GM12865 (cell line): ENCODE results near the gene DRC7.
"Not testable (repeated sequence)": the region's sequence is repeated elsewhere in the genome, so short reads cannot be mapped to it uniquely, and the experiment has no call there.

Experiments
- DNase-seq: peaks from one replicate; pipeline ENCODE4 v3.0.0; 2010; ENCODE audit warnings: low read depth
- H3K4me3 ChIP-seq: 2 replicates; pipeline ENCODE4 v1.5.1; 2011; ENCODE audit warnings: mild to moderate bottlenecking, low read depth, low read length, control low read depth
- CTCF ChIP-seq: IDR thresholded peaks from 2 replicates; pipeline ENCODE4 v1.5.1; 2011; ENCODE audit warnings: low read length, control low read depth, low read depth, inconsistent platforms; ENCODE audit not compliant: insufficient read depth; ENCODE audit errors: missing control alignments

The DRC7 gene

DNA sequence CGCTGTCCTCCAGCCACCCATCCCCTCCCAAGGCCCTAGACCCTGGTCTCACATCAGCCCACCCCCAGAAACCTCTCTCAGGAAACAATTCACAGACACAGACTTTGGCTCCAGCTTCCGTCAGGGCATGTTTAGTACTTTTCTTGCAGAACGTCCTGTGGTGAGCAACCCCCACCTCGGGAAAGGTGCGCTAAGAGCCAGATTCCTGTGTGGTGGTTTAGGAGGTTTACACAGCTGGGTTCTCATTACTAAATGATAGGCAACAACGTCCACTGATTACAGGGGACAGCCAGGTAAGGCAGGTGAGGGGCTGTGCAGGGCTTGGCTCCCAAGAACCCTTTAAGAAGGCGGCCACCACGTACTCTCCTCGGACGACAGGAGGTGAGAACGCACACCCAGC is 78.4 kb downstream of the DRC7 start:
- no peak for TF ChIP-seq CTCF
- DNase-seq = no peak
- no peak overlapping the region for H3K4me3 ChIP-seq

DNA sequence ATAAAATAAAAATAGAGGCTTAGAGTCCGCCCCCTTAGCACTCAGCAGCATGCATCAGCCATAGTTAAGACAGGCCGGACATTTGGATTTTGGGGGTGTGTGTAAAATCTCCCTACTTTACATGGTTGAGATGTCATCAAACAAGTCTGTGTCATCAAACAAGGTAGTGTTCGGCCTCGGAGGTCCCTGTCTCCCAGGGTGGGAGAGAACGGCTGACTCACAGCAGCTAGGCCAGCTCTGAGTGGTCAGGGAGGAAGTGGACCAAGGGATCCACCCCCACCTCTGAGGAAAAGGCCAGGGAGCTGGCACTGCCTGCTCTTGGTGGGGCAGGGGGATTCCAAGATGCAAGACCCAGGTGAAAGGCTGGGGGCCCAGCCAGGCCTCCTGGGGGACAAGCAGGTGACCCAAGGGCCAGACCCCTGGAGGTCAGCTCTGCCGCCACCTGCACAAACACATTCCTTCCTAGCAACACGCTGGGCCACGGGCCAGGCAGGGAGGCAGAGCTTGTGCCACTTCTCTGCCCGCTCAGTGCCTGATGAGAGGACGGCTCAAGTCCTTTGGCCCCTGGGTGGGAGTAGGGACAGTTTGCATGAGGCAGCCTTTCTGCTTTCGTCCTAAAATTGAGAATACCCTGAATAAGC is 79.2 kb downstream of the DRC7 start:
- DNase-seq = no peak
- no peak for TF ChIP-seq CTCF
- H3K4me3 ChIP-seq = no peak overlapping the region

GRCh38 chr16:57774705-57775285 is 80.2 kb downstream of the DRC7 start:
- no peak overlapping the region for H3K4me3 ChIP-seq
- no peak for DNase-seq
- TF ChIP-seq CTCF = no peak

DNA sequence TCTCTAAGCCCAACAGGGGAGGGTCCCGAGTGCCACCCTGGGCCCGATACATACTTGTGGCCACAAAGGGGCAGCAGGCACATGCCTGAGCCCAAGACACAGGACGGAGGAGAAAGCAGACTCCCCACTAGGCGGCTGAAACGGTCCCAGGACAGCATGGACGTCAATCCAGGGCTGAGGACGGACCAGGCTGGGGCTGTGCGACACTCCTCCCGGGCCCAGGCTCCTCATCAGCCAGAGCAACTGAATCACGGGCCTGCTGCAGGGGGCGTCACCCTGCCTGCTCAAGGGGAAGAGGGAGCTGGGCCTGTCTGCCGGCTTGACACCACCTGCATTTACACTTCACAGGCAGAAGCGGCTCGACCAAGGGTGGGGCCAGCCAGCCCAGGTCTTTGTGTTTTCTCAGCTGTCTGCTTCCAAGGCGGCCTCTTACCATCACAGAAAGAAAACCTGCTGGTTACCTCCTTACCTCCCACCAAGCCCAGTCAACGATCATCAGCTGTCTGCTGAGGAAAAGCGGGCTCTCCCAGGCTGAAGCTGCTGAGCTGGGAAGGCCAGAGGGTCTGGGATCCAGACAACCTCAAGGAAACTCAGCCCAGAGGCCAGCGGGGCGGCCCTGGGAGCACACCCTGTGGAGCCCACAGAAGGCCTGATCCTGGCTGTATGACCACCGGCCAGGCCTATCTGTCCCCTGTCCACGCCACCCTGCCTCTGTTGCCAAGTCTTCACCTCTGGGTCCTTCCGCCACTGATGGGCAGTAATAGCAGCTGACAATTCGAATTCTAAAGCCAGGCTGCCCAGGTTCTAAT is 81.3 kb downstream of the DRC7 start:
- peak; percentile 49 for DNase-seq
- no peak overlapping the region for H3K4me3 ChIP-seq
- peak; percentile 42 for TF ChIP-seq CTCF

GRCh38 chr16:57778658-57779057 is 84.1 kb downstream of the DRC7 start:
- no peak for TF ChIP-seq CTCF
- DNase-seq = no peak
- H3K4me3 ChIP-seq = no peak overlapping the region

DNA sequence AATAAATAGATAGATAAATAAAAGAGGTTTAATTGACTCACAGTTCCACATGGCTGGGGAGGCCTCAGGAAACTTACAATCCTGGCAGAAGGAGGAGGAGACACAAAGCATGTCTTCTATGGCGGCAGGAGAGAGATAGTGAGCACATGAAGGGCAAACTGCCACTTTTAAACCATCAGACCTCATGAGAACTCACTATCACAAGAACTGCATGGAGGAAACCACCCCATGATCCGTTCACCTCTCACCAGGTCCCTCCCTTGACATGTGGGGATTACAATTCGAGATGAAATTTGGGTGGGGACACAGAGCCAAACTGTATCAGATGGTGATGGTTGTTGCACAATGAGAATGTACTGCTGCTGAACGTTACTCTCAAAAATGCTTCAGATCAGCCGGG is 85.2 kb downstream of the DRC7 start:
- H3K4me3 ChIP-seq, DNase-seq: not testable (repeated sequence)

- H3K4me3 ChIP-seq = no peak overlapping the region
- no peak for DNase-seq
- no peak for TF ChIP-seq CTCF
These were observed 86.7 kb downstream of the DRC7 start for GRCh38 chr16:57781349-57781740.
